SK-N-SH (cell line): ENCODE results near the gene CLSTN2. TPM values are rescaled to one million over a fixed set of nuclear protein-coding genes. Genes with fewer than 3 reads are reported as not detected.

Experiments used
- CTCF ChIA-PET: fragments of 300-600, 350-600 bp; formaldehyde crosslinking; extraction: SDS; loops from one replicate; lab custom pipeline; 2021; lab: Yijun Ruan, JAX
- POLR2A ChIA-PET: fragments of 350-600 bp; sonication (Branson Sonifier 250); formaldehyde crosslinking; extraction: SDS; loops from one replicate; lab custom pipeline; 2020; ENCODE audit warnings: antibody characterized with exemption, inconsistent platforms; lab: Yijun Ruan, JAX
- DNase-seq: peaks from one replicate; pipeline ENCODE4 v3.0.0; 2012
- H2AFZ ChIP-seq: fragments of 200-600 bp; sonication (generic); 2 replicates; pipeline ENCODE4 v1.8.1; 2016; ENCODE audit warnings: antibody characterized with exemption, mild to moderate bottlenecking, low read depth
- H3F3A ChIP-seq: fragments of 200-600 bp; sonication (generic); replicated peaks from 2 replicates; pipeline ENCODE3; 2016; ENCODE audit warnings: antibody characterized with exemption, mild to moderate bottlenecking; ENCODE audit not compliant: insufficient read depth
- H3K27ac ChIP-seq, 2 experiments: fragments of 200-500 bp in 1 of 2; fragments of 200-600 bp in 1 of 2; sonication (Bioruptor generic) in 1 of 2; sonication (generic), shearing (Covaris generic) in 1 of 2; 2 replicates each; pipeline versions ENCODE4 v1.5.1 to v1.6.1; 2014 to 2016; ENCODE audit warnings: low read depth in 2 of 2, inconsistent platforms in 1 of 2, low read length in 1 of 2, mild to moderate bottlenecking in 1 of 2, mixed read lengths in 1 of 2
- H3K27me3 ChIP-seq: fragments of 200-600 bp; sonication (generic), shearing (Covaris generic); 2 replicates; pipeline ENCODE4 v1.6.1; 2016; ENCODE audit warnings: mixed run types; ENCODE audit not compliant: insufficient read depth
- H3K36me3 ChIP-seq, 2 experiments: fragments of 200-500 bp in 1 of 2; fragments of 200-600 bp in 1 of 2; sonication (Bioruptor generic) in 1 of 2; sonication (generic) in 1 of 2; replicated peaks in 1 of 2; 2 replicates each; pipeline versions ENCODE3 to v1.5.1; 2014 to 2016; ENCODE audit warnings: low read length in 1 of 2, mild to moderate bottlenecking in 1 of 2; ENCODE audit not compliant: insufficient read depth in 2 of 2, control insufficient read depth in 1 of 2
- H3K4me1 ChIP-seq, 2 experiments: fragments of 200-500 bp in 1 of 2; fragments of 200-600 bp in 1 of 2; sonication (Bioruptor generic) in 1 of 2; sonication (generic), shearing (Covaris generic) in 1 of 2; 2 replicates each; pipeline versions ENCODE4 v1.5.1 to v1.6.1; 2014 to 2016; ENCODE audit warnings: low read depth in 1 of 2, low read length in 1 of 2, mixed run types in 1 of 2; ENCODE audit not compliant: insufficient read depth in 2 of 2, control insufficient read depth in 1 of 2
- H3K4me2 ChIP-seq: fragments of 200-600 bp; sonication (generic), shearing (Covaris generic); 2 replicates; pipeline ENCODE4 v1.6.1; 2017; ENCODE audit warnings: mixed run types
- H3K4me3 ChIP-seq, 2 experiments: fragments of 200-500 bp in 1 of 2; fragments of 200-600 bp in 1 of 2; sonication (Bioruptor generic) in 1 of 2; sonication (generic), shearing (Covaris generic) in 1 of 2; 2 replicates each; pipeline versions ENCODE4 v1.5.1 to v1.8.1; 2014 to 2016; ENCODE audit warnings: low read depth in 2 of 2, inconsistent platforms in 1 of 2, low read length in 1 of 2, mild to moderate bottlenecking in 1 of 2, mixed read lengths in 1 of 2, moderate library complexity in 1 of 2
- H3K79me2 ChIP-seq: fragments of 200-600 bp; sonication (generic); 2 replicates; pipeline ENCODE4 v1.8.1; 2017; ENCODE audit warnings: mild to moderate bottlenecking; ENCODE audit not compliant: insufficient read depth
- H3K9ac ChIP-seq: fragments of 200-600 bp; sonication (generic); 2 replicates; pipeline ENCODE4 v1.6.1; 2017; ENCODE audit warnings: mixed run types
- H3K9me2 ChIP-seq: fragments of 200-600 bp; sonication (generic); 2 replicates; pipeline ENCODE4 v1.6.1; 2017; ENCODE audit warnings: mixed run types
- H3K9me3 ChIP-seq: fragments of 200-600 bp; sonication (generic); 2 replicates; pipeline ENCODE4 v1.6.1; 2017; ENCODE audit warnings: mixed run types, mild to moderate bottlenecking, moderate library complexity
- H4K20me1 ChIP-seq: fragments of 200-600 bp; sonication (generic); 2 replicates; pipeline ENCODE4 v1.6.1; 2017; ENCODE audit warnings: mild to moderate bottlenecking, mixed run types; ENCODE audit not compliant: insufficient read depth
- CHD2 ChIP-seq: fragments of 150-350 bp; IDR thresholded peaks from 2 replicates; pipeline ENCODE4 v1.6.1; 2018; ENCODE audit warnings: low read length; ENCODE audit not compliant: partially characterized antibody
- EZH2phosphoT487 ChIP-seq: fragments of 200-600 bp; sonication (generic); IDR thresholded peaks from 2 replicates; pipeline ENCODE4 v1.6.1; 2017; ENCODE audit warnings: low read depth, mixed run types, mild to moderate bottlenecking, antibody characterized with exemption, moderate library complexity, borderline replicate concordance
- FOSL2 ChIP-seq: IDR thresholded peaks from 2 replicates; pipeline ENCODE4 v1.4.0; 2012; ENCODE audit warnings: low read depth, mild to moderate bottlenecking, moderate library complexity, borderline replicate concordance
- MXI1 ChIP-seq: IDR thresholded peaks from 2 replicates; pipeline ENCODE4 v1.6.1; 2012; ENCODE audit warnings: mild to moderate bottlenecking, low read depth, low read length, improper control_type of control experiment
- RXRA ChIP-seq: IDR thresholded peaks from 2 replicates; pipeline ENCODE4 v1.4.0; 2012; ENCODE audit warnings: low read depth, mild to moderate bottlenecking, borderline replicate concordance
- SIN3A ChIP-seq: IDR thresholded peaks from 2 replicates; pipeline ENCODE4 v1.6.1; 2012; ENCODE audit warnings: low read depth, mild to moderate bottlenecking, low read length, moderate library complexity, borderline replicate concordance
- TAF1 ChIP-seq: IDR thresholded peaks from 2 replicates; pipeline ENCODE4 v1.6.1; 2012; ENCODE audit warnings: low read depth, mild to moderate bottlenecking, low read length, moderate library complexity, borderline replicate concordance
- YY1 ChIP-seq: IDR thresholded peaks from 2 replicates; pipeline ENCODE4 v1.4.0; 2012; ENCODE audit warnings: low read depth, mild to moderate bottlenecking
- whole genome bisulfite sequencing: methylation state at CpG from one replicate; pipeline ENCODE4 v1.1.6; 2017; ENCODE audit warnings: low lambda C conversion rate; 5-methylcytosine and 5-hydroxymethylcytosine counted together
- polyA plus RNA-seq, 3 experiments: library from polyadenylated mRNA; depleted of rRNA; stranded (reverse); fragments of >200 nt; gene quantifications; 2 replicates each; pipeline ENCODE4 v1.2.3, GENCODE V29; 2012
- TF ChIP-seq, protein P1 (sequence below): IDR thresholded peaks from 2 replicates; pipeline ENCODE4 v1.4.0; 2012; ENCODE audit warnings: low read depth, borderline replicate concordance
- TF ChIP-seq, protein P2 (sequence below): IDR thresholded peaks from 2 replicates; pipeline ENCODE4 v1.4.0; 2012; ENCODE audit warnings: low read depth, borderline replicate concordance
- TF ChIP-seq, protein P3 (sequence below): fragments of 150-350 bp; IDR thresholded peaks from 2 replicates; pipeline ENCODE4 v1.6.1; 2016; ENCODE audit warnings: mild to moderate bottlenecking, low read depth, low read length
- TF ChIP-seq, protein P4 (sequence below): IDR thresholded peaks from 2 replicates; pipeline ENCODE4 v1.4.0; 2012; ENCODE audit warnings: low read depth

CLSTN2 gene
- polyA plus RNA-seq, 1 of the 3 experiments (the other 2 are of a cell fraction): 0.02 TPM

DNA sequence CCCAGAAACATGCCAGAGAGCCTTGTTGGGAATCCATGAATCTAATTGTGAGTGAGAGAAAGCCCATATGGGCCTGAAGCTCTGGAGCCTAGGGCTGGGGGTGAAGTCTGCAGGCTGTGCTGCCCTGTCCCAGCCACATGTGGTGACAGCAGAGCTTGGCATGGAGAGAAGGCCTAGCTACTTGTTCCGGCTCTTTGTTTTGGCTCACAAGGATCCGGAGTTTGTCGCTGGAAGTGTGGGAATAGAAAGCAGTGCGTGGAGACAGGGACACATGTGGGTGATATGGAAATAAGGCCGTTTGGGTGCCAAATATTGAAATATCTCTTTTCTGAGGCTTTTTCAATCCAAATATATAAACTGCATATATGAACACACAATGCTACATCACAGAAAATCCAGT lies 78.2 kb downstream of the CLSTN2 start:
- no peaks in the 10 kb centered on the region for H3K36me3 ChIP-seq
- no peaks in the 10 kb centered on the region for H3K9me3 ChIP-seq
- no peaks in the 10 kb centered on the region for H3K9me2 ChIP-seq
- no peak overlapping the region for H3K27ac ChIP-seq
- 61% methylated on average over 5 of the region's 5 CpGs for WGBS
- H2AFZ ChIP-seq: no peak overlapping the region
- no peaks in the 10 kb centered on the region for H3F3A ChIP-seq
- no peak for DNase-seq
- POLR2A ChIA-PET: no interaction called here
- no peak overlapping the region for H3K9ac ChIP-seq
- no peaks in the 10 kb centered on the region for H3K27me3 ChIP-seq
- no peak overlapping the region for H3K4me3 ChIP-seq
- peaks cover 0 to 5% of the 10 kb centered on the region in 2 experiments; a peak in 2 of 4 replicates for H3K4me1 ChIP-seq
- H4K20me1 ChIP-seq: no peaks in the 10 kb centered on the region
- CTCF ChIA-PET: interaction anchor here (1.3 kb wide), 1 partner anchor 75 kb away, joined by 6 read pairs; no protein-coding TSS in a partner anchor
- no peak overlapping the region for H3K4me2 ChIP-seq
- TF ChIP-seq, protein P1, sequence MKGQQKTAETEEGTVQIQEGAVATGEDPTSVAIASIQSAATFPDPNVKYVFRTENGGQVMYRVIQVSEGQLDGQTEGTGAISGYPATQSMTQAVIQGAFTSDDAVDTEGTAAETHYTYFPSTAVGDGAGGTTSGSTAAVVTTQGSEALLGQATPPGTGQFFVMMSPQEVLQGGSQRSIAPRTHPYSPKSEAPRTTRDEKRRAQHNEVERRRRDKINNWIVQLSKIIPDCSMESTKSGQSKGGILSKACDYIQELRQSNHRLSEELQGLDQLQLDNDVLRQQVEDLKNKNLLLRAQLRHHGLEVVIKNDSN: no peak
- TF ChIP-seq, protein P2, sequence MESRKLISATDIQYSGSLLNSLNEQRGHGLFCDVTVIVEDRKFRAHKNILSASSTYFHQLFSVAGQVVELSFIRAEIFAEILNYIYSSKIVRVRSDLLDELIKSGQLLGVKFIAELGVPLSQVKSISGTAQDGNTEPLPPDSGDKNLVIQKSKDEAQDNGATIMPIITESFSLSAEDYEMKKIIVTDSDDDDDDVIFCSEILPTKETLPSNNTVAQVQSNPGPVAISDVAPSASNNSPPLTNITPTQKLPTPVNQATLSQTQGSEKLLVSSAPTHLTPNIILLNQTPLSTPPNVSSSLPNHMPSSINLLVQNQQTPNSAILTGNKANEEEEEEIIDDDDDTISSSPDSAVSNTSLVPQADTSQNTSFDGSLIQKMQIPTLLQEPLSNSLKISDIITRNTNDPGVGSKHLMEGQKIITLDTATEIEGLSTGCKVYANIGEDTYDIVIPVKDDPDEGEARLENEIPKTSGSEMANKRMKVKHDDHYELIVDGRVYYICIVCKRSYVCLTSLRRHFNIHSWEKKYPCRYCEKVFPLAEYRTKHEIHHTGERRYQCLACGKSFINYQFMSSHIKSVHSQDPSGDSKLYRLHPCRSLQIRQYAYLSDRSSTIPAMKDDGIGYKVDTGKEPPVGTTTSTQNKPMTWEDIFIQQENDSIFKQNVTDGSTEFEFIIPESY: no peak
- no peak for TF ChIP-seq RXRA
- no peaks in the 10 kb centered on the region for H3K79me2 ChIP-seq

DNA sequence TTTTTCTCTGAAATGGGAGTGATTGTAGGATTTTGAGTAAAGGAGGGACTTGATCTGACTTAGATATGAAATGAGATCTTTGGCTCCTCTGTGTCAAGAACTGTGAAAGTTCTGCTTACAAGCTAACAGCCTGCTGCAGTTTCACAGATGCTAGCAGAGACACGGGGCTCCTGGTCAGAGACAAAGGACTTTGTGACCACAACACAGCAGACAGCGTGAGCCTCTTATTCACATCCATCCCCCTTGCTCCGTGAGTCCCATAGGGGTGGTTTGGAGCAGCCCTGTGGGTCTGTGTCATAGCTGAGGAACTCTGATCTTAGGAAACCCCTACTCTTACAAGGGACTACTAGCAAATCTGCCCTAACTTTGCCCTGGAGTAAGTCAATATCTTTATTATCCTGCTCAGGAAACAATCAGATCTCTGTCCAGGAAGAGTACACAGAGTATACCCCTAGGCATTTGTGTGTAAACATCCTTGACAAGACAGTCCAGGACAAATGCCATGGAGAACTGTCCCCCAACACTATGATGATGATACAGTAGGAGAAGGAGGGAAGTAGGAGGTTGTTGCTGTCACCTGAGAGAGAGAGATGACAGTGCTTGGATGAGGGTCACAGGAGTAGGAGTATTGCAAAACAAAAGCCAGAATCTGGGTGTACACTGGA lies 80.0 kb downstream of the CLSTN2 start:
- H4K20me1 ChIP-seq: no peaks in the 10 kb centered on the region
- no peaks in the 10 kb centered on the region for H3F3A ChIP-seq
- TF ChIP-seq TAF1: no peak
- no peak for TF ChIP-seq SIN3A
- no peak for TF ChIP-seq CHD2
- TF ChIP-seq MXI1: no peak
- no peak for TF ChIP-seq FOSL2
- TF ChIP-seq, protein P3, sequence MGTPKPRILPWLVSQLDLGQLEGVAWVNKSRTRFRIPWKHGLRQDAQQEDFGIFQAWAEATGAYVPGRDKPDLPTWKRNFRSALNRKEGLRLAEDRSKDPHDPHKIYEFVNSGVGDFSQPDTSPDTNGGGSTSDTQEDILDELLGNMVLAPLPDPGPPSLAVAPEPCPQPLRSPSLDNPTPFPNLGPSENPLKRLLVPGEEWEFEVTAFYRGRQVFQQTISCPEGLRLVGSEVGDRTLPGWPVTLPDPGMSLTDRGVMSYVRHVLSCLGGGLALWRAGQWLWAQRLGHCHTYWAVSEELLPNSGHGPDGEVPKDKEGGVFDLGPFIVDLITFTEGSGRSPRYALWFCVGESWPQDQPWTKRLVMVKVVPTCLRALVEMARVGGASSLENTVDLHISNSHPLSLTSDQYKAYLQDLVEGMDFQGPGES: no peak
- TF ChIP-seq YY1: no peak
- no peak for TF ChIP-seq EZH2phosphoT487
- TF ChIP-seq, protein P4, sequence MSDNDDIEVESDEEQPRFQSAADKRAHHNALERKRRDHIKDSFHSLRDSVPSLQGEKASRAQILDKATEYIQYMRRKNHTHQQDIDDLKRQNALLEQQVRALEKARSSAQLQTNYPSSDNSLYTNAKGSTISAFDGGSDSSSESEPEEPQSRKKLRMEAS: no peak
- H3K9ac ChIP-seq: no peak overlapping the region
- H3K27ac ChIP-seq: no peak overlapping the region
- no peak for DNase-seq
- ChIA-PET POLR2A (no interaction called here), CTCF (no interaction called here)
- WGBS: 6% methylated on average over 2 of the region's 3 CpGs
- no peaks in the 10 kb centered on the region for H3K79me2 ChIP-seq
- no peaks in the 10 kb centered on the region for H3K27me3 ChIP-seq
- H3K4me2 ChIP-seq: no peak overlapping the region
- peaks cover 0 to 13% of the 10 kb centered on the region in 2 experiments; a peak in 2 of 4 replicates for H3K4me1 ChIP-seq
- H3K9me3 ChIP-seq: no peaks in the 10 kb centered on the region
- no peaks in the 10 kb centered on the region for H3K36me3 ChIP-seq
- H3K4me3 ChIP-seq: no peak overlapping the region
- no peak overlapping the region for H2AFZ ChIP-seq
- H3K9me2 ChIP-seq: no peaks in the 10 kb centered on the region
